ENCODE measurements around the gene ADAMTS17.

ADAMTS17 gene

DNA sequence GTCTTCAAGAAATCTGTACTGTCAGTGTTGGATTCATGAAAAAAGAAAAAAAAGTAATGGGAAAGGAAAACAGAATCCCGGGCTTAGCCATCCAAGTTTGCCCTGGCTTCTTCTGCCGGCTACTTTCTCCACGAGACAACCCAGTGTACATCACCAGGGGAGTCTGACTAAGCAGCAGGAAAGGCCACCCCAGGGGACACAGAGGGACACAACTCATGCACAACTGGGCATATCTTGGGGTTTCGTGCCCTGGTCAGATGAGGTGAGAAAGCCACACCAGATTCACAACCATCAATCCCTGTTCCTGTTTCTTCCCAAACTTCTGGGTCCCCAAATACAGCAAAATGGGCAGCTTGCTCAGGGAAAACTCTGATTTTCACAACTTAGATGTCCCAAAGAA lies 33.2 kb downstream of the ADAMTS17 start:
- DNase-seq = no peak

GRCh38 chr15:100308213-100308600 lies 33.6 kb downstream of the ADAMTS17 start:
- no peak for DNase-seq

DNA sequence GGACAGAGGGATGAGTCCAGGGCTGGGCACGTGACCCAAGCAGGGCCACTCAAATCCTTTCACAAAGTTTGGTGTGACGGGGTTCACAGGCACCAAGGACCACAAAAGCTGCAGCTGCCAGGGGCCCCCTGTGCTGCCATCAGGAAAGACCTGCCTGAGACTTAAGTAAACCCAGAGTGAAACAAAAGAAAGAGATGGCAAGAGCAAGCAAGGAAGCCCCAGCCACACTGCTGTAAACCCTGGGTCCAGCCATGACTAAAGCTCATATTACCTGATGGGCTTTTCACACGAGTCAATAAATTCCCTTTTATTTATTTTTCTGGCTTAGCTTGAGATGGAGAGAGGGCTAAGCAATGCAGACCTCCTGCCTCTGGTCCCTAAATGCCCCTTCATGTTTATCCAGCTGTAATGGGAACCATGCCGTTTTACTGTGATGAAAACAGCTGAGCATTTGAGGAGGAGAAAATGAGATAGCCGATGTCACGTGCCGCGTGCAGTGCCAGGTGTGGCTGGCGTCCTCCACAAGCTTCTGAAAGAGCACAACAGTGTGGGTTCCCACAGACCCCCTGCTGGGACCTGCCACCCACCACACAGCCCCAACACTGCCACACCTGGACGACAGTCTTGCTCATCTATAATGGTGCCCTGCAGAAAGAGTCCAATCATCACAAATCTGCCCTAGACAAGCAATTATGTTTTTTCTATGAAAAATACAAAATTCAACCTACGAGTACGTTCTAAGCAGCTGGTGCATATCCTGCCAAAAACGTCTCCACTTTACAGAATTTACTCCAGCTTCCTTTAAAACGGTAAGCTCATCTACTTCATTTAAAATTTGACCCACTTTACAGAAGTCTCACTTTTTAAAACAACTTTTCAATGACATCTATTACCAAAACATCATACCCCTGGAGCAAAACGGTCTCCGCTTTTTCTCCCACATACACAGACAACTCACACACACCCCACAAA lies 34.2 kb downstream of the ADAMTS17 start:
- DNase-seq = no peak

DNA sequence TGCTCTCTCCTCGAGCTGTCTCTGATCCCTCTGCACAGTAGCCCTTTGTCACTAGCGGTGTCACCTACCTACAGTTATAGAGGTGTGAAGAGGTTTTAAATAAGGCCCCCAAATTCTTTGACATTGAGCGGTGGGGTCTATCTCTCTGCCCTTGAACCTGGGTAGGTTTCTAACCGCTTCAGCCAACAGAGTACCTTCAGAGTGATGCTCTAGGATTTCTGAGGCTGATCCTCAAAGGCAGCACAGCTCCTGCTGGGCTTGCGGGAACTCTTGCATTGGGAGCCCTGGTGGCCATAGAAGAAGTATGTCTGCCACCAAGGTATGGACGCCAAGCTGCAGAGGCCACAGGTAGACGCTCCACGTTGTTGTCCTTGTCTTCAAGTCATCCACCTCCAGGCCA lies 35.7 kb downstream of the ADAMTS17 start:
- no peak for DNase-seq

DNA sequence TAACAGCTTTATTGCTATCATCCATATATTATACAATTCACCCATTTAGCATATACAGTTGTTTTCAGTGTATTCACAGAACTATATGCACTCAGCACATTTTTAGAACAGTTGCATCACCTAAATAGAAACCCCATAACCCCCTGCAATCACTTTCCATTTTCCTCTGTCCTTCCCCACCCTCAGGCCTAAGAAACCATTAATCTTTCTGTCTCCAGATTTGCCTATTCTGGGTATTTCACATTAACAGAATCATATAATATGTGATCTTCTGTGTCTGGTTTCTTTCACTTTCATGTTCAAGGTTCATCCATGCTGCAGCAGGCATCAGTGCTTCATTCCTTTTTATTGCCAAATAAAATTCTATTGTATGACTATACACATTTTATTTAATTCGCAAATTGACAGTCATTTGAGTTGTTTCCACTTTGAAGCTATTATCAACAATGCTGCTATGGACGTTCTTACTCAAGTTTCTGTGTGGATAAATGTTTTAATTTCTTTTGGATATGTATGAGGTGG lies 39.8 kb downstream of the ADAMTS17 start:
- DNase-seq = no peak

DNA sequence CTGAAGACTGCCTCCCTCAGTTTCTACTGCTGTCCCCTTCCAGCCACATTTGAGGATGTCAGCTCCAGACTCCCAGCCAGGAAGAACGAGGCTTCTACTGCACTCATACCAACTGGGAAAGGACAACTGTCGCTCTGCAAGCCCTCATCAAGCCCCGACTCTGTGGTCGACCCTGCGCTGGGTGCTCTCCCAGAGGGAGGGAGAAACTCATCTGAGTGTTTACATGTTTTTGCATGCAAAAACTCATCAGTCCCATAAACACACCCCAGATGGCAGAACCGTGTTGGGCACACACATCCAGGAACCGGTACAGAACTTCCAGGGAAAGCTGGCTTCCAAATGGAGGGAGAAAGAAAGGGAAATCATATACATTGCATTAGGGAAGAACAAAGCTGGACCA lies 43.5 kb downstream of the ADAMTS17 start:
- DNase-seq = no peak

DNA sequence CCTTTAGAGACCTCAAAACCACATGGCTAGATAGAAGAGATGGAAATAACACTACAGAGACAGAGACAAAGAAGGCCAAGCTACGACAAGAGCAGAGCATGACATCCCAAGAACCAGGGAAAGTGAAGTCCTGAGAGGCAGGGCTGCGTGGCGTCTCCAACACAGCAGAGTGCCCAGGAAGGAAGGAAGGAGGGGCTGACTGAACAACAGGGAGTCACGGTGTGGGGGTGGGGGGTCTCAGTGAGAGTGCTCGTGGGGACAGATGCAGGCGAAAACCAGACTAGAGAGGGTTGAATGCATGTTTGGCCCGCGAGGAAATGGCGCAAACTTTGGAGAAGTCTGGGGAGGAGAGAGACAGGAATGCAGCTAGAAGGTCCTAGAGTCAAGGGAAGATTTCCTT lies 44.0 kb downstream of the ADAMTS17 start:
- DNase-seq = no peak

- DNase-seq = no peak
Observed at GRCh38 chr15:100295939-100296565, 45.7 kb downstream of the ADAMTS17 start.

DNA sequence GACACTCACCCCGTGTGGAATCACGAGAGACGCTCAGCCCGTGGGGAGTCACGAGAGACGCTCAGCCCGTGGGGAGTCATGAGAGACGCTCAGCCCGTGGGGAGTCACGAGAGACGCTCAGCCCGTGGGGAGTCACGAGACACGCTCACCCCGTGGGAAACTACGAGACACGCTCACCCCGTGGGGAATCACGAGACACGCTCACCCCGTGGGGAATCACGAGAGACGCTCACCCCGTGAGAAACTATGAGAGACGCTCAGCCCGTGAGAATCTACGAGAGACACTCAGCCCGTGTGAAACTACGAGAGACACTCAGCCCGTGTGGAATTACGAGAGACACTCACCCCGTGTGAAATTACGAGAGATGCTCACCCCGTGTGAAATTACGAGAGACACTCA lies 49.8 kb downstream of the ADAMTS17 start:
- DNase-seq = no peak

DNA sequence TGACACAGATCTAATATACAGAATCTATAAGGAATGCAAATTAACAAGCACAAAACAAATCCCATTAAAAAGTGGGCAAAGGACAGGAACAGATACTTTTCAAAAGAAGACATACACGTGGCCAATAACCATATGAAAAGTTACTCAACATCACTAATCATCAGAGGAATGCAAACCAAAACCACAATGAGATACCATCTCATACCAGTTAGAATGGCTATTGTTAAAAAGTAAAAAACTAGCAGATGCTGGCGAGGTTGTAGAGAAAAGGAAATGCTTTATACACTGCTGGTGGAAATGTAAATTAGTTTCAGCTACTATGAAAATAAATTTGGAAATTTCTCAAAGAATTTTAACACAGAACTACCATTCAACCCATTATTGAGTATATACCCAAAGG lies 50.7 kb downstream of the ADAMTS17 start:
- DNase-seq = no peak

DNA sequence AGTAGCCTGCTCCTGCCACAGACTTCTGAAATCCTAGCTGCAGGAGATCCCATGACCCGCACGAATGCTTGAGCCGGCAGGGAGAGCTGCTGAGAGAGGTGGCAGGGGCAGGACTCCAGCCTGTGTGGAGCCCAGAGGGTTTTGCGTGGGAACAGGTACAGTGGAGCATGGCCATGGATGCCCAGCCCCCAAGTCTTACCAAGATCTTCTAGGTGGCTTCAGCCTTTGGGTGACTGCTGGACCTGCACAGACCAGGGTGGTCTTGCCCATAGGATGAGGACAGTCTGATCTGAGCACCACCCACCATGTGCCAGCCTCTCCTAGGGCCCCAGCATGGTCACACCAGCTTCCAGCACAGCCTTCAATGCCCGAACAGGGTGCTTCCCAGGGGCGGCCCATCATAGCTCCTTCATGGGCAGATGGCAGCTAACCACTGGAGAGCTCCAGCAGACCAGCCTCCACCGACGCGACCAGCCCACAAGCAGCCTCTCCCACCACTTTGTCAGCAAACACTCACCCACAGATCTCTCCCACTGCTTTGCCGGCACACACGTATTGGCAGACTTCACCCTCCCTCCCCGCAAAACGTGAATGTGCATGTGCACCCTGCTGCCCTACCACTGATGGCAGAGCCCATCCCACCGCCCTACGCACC lies 56.0 kb downstream of the ADAMTS17 start:
- DNase-seq = no peak

DNA sequence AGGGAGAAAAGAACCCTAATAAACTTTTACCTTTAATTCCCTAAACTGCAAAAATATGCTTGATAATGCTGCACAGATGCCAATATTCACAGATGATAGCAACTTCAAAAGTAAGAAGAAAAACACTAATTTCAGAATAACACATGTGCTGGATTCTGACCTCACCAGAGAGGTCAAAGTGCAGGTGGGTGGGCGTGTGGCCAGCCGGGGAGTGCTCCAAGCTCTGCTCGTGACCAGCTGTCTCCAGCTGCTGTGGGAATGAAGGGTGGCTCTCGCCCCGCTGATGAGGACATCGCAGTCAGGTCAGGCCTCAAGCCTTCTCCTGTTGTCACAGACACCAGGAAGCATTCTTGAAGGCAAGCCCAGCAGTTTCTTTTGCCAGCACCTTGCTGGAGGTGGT lies 57.1 kb downstream of the ADAMTS17 start:
- no peak for DNase-seq

DNA sequence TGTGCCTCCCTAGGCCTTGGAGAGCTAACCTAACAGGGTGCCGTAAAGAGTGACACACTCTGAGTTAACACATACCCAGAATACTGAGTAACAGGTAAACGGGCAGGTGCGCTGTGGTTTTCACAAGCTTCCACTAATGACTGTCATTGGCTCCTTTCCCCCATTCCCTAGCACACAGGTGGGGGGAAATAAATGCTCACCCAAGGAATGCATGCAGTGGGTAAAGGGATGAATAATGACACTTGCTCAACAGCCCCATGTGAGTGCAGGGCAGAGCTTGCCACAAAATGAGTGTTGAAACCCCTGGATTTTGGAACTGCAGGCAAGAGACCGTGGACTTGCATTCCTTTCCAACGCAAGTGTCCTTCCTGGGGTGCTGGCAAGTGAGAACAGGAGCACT lies 57.6 kb downstream of the ADAMTS17 start:
- no peak for DNase-seq

- DNase-seq = no peak
Observed at GRCh38 chr15:100281096-100281917, 60.5 kb downstream of the ADAMTS17 start.

- DNase-seq = no peak
Observed at GRCh38 chr15:100279849-100280248, 61.9 kb downstream of the ADAMTS17 start.

DNA sequence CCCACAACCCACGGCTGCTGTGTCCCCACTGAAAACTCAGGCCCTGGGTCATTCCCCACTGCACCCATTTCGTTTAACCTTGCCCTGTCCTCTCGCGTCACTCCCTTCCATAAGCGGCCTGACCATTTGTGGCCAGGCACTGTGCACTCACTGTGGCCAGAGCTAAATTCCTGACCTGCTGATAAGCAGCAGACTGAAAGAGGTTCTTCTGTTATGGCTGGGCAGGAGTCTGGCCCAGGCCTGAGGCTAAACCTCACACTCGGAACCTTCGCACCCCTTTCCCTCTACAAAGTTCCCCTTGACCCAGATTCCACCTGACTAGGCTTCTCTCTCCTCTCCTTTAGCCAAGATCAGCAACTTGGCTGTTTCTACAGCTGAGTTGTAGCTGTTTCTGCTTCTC lies 62.3 kb downstream of the ADAMTS17 start:
- no peak for DNase-seq

GRCh38 chr15:100278596-100279380 lies 63.0 kb downstream of the ADAMTS17 start:
- DNase-seq = no peak

GRCh38 chr15:100277087-100277855 lies 64.5 kb downstream of the ADAMTS17 start:
- DNase-seq = no peak

DNA sequence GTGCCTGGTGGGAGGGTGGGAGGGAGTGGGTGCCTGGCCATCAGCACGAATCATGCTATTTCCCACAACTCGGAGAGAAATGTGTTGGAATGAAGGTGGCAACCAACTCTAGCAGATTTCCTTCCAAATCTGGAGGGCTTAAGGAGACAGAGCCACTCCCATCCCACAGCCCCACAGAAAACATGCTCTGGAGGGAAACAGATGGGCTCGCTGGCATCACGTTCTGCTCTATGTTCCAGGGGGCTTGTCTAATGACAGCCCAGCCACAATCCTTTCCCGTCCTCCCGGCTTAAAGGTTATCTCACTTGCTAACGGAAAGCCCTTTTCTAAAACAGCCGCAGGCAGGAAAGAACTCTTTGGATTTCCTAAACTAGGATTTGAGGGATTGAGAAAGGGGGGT lies 65.3 kb downstream of the ADAMTS17 start:
- DNase-seq = no peak

DNA sequence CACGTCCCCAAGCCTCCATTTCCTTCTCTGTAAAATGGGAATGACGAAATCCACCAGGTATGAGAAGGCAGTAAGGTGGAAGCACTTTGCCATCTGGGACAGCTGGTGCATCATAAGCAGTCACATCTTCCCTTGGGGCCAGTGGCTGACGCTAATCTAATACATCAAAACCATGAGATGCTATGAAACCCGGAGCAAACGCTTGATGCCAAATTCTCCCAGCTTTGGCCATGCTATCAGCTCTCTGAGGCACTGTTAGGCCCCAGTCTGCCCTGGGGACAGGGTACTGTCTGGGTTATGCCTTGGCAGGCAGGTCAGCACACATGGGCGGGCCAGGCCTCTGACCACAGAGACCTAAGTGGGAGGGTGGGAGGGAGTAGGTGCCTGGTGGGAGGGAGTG lies 66.1 kb downstream of the ADAMTS17 start:
- DNase-seq = no peak

- DNase-seq = no peak
Observed at GRCh38 chr15:100269831-100270230, 71.9 kb downstream of the ADAMTS17 start.

Measured in activated T-cell treated with anti-CD3 and anti-CD28 coated beads, Interleukin-2, amount 50 U/mL, for 1 hour (primary cell).